Measurements from ENCODE around the gene ITK. TPM values are rescaled to one million over a fixed set of nuclear protein-coding genes. Genes with fewer than 3 reads are reported as not detected.
A peak's percentile ranks its signal among the peaks of the same experiment; 100 is the strongest.

Gene ITK
- total and polyA plus RNA-seq, 2 donors from 2014 or later: 0.11 to 14.0 TPM

- intact Hi-C loops (cut with DNase I): no loop called here
- Histone ChIP-seq H3K4me3 (ENCODE audit: low read length in 3 of 3) (no peak overlapping the region), H3K27ac (ENCODE audit: low read depth in 2 of 2, low read length in 2 of 2) (peak overlapping the region; percentile 85 to 89), H3K9ac (ENCODE audit: low read length in 3 of 3) (peak overlapping the region in 2 of 3 donors; percentile 10 to 20), H3K36me3 (ENCODE audit: control insufficient read depth in 2 of 3, insufficient read depth in 3 of 3, low read length in 3 of 3) (peaks cover 0 to 13% (median 3%) of the 10 kb centered on the region in 3 donors), H3K9me3 (ENCODE audit: control insufficient read depth in 2 of 3, insufficient read depth in 1 of 3, low read length in 3 of 3) (no peaks in the 10 kb centered on the region), H3K4me1 (ENCODE audit: control insufficient read depth in 2 of 3, insufficient read depth in 2 of 3, low read depth in 1 of 3, low read length in 3 of 3) (peaks cover 0 to 66% (median 44%) of the 10 kb centered on the region in 3 donors), H3K27me3 (ENCODE audit: control insufficient read depth, insufficient read depth, low read length) (no peaks in the 10 kb centered on the region)
- FAIRE-seq: no peak
- TF ChIP-seq CTCF (IDR thresholded peaks at IDR 0.05; ENCODE audit: borderline replicate concordance, extremely low read depth, insufficient read depth): no peak
- DNase-seq: peak in 3 of 5 donors; percentile 38 to 62 (median 52)
These were observed 104.8 kb downstream of the ITK start for GRCh38 chr5:157285310-157286035.

- peak; percentile 54 for FAIRE-seq
- peak in 1 of 5 donors; percentile 38 for DNase-seq
- no peaks in the 10 kb centered on the region for H3K27me3 ChIP-seq (ENCODE audit: control insufficient read depth, insufficient read depth, low read length)
- H3K9me3 ChIP-seq (ENCODE audit: control insufficient read depth in 2 of 3, insufficient read depth in 1 of 3, low read length in 3 of 3): no peaks in the 10 kb centered on the region
- H3K9ac ChIP-seq (ENCODE audit: low read length in 3 of 3): peak overlapping the region in 1 of 3 donors; percentile 37
- H3K27ac ChIP-seq (ENCODE audit: low read depth in 2 of 2, low read length in 2 of 2): peak overlapping the region; percentile 77 to 89
- intact Hi-C loops (cut with DNase I): no loop called here
- no peak overlapping the region for H3K4me3 ChIP-seq (ENCODE audit: low read length in 3 of 3)
- H3K36me3 ChIP-seq (ENCODE audit: control insufficient read depth in 2 of 3, insufficient read depth in 3 of 3, low read length in 3 of 3): peaks cover 0 to 13% (median 3%) of the 10 kb centered on the region in 3 donors
- no peak for TF ChIP-seq CTCF (IDR thresholded peaks at IDR 0.05; ENCODE audit: borderline replicate concordance, extremely low read depth, insufficient read depth)
- H3K4me1 ChIP-seq (ENCODE audit: control insufficient read depth in 2 of 3, insufficient read depth in 2 of 3, low read depth in 1 of 3, low read length in 3 of 3): peaks cover 0 to 75% (median 54%) of the 10 kb centered on the region in 3 donors
These were observed 106.1 kb downstream of the ITK start for GRCh38 chr5:157286761-157287211.

GRCh38 chr5:157288405-157289163 lies 107.9 kb downstream of the ITK start:
- no peak overlapping the region for H3K4me3 ChIP-seq (ENCODE audit: low read length in 3 of 3)
- H3K9me3 ChIP-seq (ENCODE audit: control insufficient read depth in 2 of 3, insufficient read depth in 1 of 3, low read length in 3 of 3): no peaks in the 10 kb centered on the region
- no peaks in the 10 kb centered on the region for H3K27me3 ChIP-seq (ENCODE audit: control insufficient read depth, insufficient read depth, low read length)
- intact Hi-C loops (cut with DNase I): no loop called here
- no peak for FAIRE-seq
- H3K4me1 ChIP-seq (ENCODE audit: control insufficient read depth in 2 of 3, insufficient read depth in 2 of 3, low read depth in 1 of 3, low read length in 3 of 3): peaks cover 0 to 64% (median 47%) of the 10 kb centered on the region in 3 donors
- peaks cover 0 to 14% (median 4%) of the 10 kb centered on the region in 3 donors for H3K36me3 ChIP-seq (ENCODE audit: control insufficient read depth in 2 of 3, insufficient read depth in 3 of 3, low read length in 3 of 3)
- peak overlapping the region; percentile 88 to 92 for H3K27ac ChIP-seq (ENCODE audit: low read depth in 2 of 2, low read length in 2 of 2)
- DNase-seq: no peak
- peak overlapping the region in 1 of 3 donors; percentile 7 for H3K9ac ChIP-seq (ENCODE audit: low read length in 3 of 3)
- TF ChIP-seq CTCF (IDR thresholded peaks at IDR 0.05; ENCODE audit: borderline replicate concordance, extremely low read depth, insufficient read depth): no peak
